Upper lobe of left lung (tissue), 6 donors: ENCODE measurements around the gene DUSP2. TPM values are rescaled to one million over a fixed set of nuclear protein-coding genes. Genes with fewer than 3 reads are reported as not detected.

Experiments
- ATAC-seq, 2 donors: fragments of 200-7000 bp; cut with Tn5 transposase; one replicate each; pipeline ENCODE4 v1.9.1; 2022; ENCODE audit warnings: mild to moderate bottlenecking in 2 of 2, moderate library complexity in 2 of 2; ENCODE audit not compliant: low FRiP score in 2 of 2
- DNase-seq, 2 donors: peaks; one replicate each; pipeline ENCODE4 v3.0.0-alpha.2; 2019 to 2020
- H3K27ac ChIP-seq, 4 donors: fragments of 200-600 bp; sonication (generic); one replicate each; pipeline ENCODE4 v1.5.1; 2016 to 2019
- H3K27me3 ChIP-seq, 4 donors: fragments of 200-600 bp; sonication (generic); one replicate each; pipeline ENCODE4 v1.5.1; 2017 to 2019
- H3K36me3 ChIP-seq, 4 donors: fragments of 200-600 bp; sonication (generic); one replicate each; pipeline ENCODE4 v1.5.1; 2016 to 2019
- H3K4me1 ChIP-seq, 4 donors: fragments of 200-600 bp; sonication (generic); one replicate each; pipeline ENCODE4 v1.5.1; 2018 to 2019
- H3K4me3 ChIP-seq, 4 donors: fragments of 200-600 bp; sonication (generic); one replicate each; pipeline ENCODE4 v1.5.1; 2017 to 2019; ENCODE audit warnings: mild to moderate bottlenecking in 2 of 4, moderate library complexity in 1 of 4
- H3K9me3 ChIP-seq, 4 donors: fragments of 200-600 bp; sonication (generic); one replicate each; pipeline ENCODE4 v1.5.1; 2018 to 2019
- EP300 ChIP-seq, 4 donors: sonication (generic); formaldehyde crosslinking; IDR thresholded peaks; one replicate each; pipeline ENCODE4 v1.5.1; 2017; ENCODE audit warnings: antibody characterized with exemption in 4 of 4, control low read depth in 2 of 4
- POLR2A ChIP-seq, 4 donors: fragments of 450-650 bp; IDR thresholded peaks; one replicate each; pipeline ENCODE4 v1.5.1; 2016 to 2017; ENCODE audit warnings: antibody characterized with exemption in 4 of 4, mild to moderate bottlenecking in 2 of 4
- POLR2AphosphoS5 ChIP-seq, 2 donors: sonication (generic); formaldehyde crosslinking; IDR thresholded peaks; one replicate each; pipeline ENCODE4 v1.5.1; 2017; ENCODE audit warnings: antibody characterized with exemption in 2 of 2
- WGBS, 2 donors: methylation state at CpG; one replicate each; pipeline ENCODE4 v1.1.5; 2017 to 2018; 5-methylcytosine and 5-hydroxymethylcytosine counted together
- total RNA-seq, 6 donors: library from RNA; depleted of rRNA in 4 of 6; stranded (reverse); fragments of >200 nt in 4 of 6; gene quantifications; one replicate each; pipeline versions ENCODE4 v1.1.0 to v1.2.1, GENCODE V29; 2016 to 2021
- TF ChIP-seq, protein P1 (sequence below), 6 experiments: fragments of 450-650 bp in 4 of 6; fragments of 200-600 bp in 2 of 6; sonication (generic) in 2 of 6; IDR thresholded peaks; one replicate each; pipeline ENCODE4 v1.5.1; 2016 to 2019; ENCODE audit warnings: antibody characterized with exemption in 6 of 6
- donor health status: DM: no; HTN: no; CAD: no; lungs with moderate emphysema.
- donor health status: DM: no; HTN: yes; CAD: no; lungs with severe emphysema.

Gene DUSP2
- total RNA-seq, 6 donors from 2014 or later, result 6.9 to 21.0 (median 12.5) TPM

DNA sequence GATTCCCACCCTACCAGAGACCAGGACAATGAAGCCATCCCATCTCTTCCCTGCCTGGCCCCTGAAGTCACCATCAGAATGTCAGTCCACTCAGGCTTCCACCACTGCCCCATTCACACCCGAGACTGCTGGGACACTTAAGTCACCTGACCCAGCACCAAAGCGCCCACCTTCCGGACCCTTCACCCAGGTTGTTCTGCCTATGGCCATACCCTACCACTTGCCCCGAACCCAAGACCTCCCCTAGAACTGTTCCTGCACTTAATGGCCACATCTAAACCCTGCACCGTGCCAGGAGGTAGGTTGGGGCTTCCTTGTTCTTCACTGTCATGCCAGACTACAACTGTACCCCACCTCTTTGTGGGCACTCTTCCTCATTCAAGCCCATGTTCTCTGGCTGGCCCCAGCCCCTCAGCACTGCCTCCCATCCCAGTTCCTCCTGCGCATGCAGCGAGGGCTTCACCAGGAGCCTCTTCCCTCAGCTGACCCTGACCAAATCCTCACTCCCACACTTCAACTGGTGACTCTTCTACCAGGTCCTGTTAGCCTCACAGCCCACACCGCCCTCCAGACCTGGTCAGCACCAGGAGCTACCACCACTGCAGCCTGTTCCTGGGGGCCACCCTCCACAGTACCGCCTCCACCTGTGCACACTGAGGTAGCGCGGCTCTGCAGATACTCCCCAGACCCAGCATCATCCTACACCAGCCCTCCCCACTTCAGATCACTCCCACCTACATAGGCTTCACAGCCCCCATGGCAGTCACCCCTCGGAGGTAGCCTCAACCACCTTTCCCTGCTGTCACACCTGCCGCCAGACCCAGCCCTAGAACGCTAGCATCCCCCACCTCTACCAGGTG, 20.6 kb downstream of the DUSP2 start:
- H3K4me1 ChIP-seq, result no peaks in the 10 kb centered on the region
- H3K36me3 ChIP-seq, result no peaks in the 10 kb centered on the region
- TF ChIP-seq EP300 (IDR thresholded peaks at IDR 0.05) (no peak), POLR2AphosphoS5 (IDR thresholded peaks at IDR 0.05) (no peak)
- DNase-seq (no peak), ATAC-seq (peak in 1 of 2 donors; percentile 4)
- 89 to 90% methylated on average over 14 of the region's 14 CpGs for WGBS, 2 donors
- no peak overlapping the region for H3K27ac ChIP-seq
- H3K4me3 ChIP-seq, result no peak overlapping the region
- H3K9me3 ChIP-seq, result no peaks in the 10 kb centered on the region
- no peaks in the 10 kb centered on the region for H3K27me3 ChIP-seq

DNA sequence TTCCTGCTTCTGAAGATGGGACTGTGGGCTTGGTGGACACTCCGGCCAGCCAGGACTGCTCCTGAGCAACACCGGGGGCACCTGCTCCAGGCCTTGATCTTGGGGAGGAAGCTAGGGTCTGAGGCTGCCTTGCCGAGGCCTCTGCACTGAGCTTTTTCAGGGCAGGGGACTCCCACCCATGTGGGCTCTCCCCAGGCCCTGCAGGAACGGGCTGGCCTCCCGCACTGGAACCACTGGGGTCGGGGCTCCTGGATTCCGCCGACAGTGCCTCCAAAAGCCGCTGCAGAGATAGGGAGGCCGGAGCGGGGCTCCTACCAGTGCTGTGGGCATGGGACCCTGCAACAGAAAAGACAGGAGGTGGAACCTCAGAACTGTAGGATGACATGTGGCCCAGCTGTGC, 21.3 kb downstream of the DUSP2 start:
- no peak for ATAC-seq
- TF ChIP-seq EP300 (IDR thresholded peaks at IDR 0.05) (no peak), POLR2A (IDR thresholded peaks at IDR 0.05) (no peak), POLR2AphosphoS5 (IDR thresholded peaks at IDR 0.05) (no peak)
- TF ChIP-seq, protein P1, sequence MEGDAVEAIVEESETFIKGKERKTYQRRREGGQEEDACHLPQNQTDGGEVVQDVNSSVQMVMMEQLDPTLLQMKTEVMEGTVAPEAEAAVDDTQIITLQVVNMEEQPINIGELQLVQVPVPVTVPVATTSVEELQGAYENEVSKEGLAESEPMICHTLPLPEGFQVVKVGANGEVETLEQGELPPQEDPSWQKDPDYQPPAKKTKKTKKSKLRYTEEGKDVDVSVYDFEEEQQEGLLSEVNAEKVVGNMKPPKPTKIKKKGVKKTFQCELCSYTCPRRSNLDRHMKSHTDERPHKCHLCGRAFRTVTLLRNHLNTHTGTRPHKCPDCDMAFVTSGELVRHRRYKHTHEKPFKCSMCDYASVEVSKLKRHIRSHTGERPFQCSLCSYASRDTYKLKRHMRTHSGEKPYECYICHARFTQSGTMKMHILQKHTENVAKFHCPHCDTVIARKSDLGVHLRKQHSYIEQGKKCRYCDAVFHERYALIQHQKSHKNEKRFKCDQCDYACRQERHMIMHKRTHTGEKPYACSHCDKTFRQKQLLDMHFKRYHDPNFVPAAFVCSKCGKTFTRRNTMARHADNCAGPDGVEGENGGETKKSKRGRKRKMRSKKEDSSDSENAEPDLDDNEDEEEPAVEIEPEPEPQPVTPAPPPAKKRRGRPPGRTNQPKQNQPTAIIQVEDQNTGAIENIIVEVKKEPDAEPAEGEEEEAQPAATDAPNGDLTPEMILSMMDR (IDR thresholded peaks at IDR 0.05), result no peak
- Histone ChIP-seq H3K36me3 (no peaks in the 10 kb centered on the region), H3K27ac (no peak overlapping the region), H3K27me3 (no peaks in the 10 kb centered on the region), H3K4me1 (no peaks in the 10 kb centered on the region), H3K9me3 (no peaks in the 10 kb centered on the region), H3K4me3 (no peak overlapping the region)
- WGBS, 2 donors, result 94% methylated on average over 11 of the region's 11 CpGs; no CpG with 5 or more reads in 1 of the 2 donors
- no peak for DNase-seq

DNA sequence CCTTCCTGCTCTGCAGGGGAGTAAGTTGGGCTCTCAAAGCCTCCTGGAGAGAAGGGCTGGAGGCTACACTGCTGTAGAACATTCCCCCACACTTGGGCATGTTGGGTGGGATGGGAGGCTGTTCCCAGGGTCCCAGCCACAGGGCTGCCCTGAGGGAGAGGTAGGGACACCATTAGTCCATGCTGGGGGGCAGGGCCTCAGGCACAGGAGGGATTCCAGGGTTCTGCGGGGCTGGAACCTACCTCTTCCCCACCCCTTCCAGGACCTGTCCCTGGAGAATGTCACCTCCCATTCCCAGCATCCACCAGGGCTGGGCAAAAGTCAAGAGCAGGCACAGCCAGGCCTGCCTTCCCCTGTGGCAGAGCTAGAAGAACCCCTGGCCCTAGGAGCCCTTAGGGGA, 21.9 kb downstream of the DUSP2 start:
- Histone ChIP-seq H3K4me1 (no peaks in the 10 kb centered on the region), H3K4me3 (no peak overlapping the region), H3K36me3 (no peaks in the 10 kb centered on the region), H3K9me3 (no peaks in the 10 kb centered on the region), H3K27ac (no peak overlapping the region), H3K27me3 (no peaks in the 10 kb centered on the region)
- DNase-seq, result no peak
- 86% methylated on average over 1 of the region's 1 CpG; no CpG with 5 or more reads in 1 of the 2 donors for whole genome bisulfite sequencing, 2 donors
- no peak for ATAC-seq
- TF ChIP-seq, protein P1 (IDR thresholded peaks at IDR 0.05), result no peak
- no peak for TF ChIP-seq POLR2AphosphoS5 (IDR thresholded peaks at IDR 0.05)
- TF ChIP-seq EP300 (IDR thresholded peaks at IDR 0.05), result no peak
- TF ChIP-seq POLR2A (IDR thresholded peaks at IDR 0.05), result no peak

DNA sequence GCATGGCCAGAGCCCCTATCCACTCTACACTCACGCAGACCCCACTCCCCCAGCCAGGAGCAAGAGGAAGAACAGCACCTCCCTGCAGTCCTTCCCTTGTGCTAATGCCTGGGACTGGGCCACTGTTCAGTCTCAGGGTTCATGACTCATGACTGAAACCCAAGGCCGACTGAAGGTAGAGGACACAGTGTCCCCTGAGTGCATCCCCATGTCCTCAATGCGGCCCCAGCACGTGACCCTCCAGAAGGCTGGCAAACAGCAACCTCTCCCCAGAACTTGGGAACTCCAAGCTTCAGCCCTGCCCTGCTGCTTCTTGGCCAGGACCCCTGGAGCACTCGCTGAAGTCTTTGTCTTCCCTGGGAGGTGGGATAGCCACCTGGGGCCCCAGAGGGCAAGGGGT, 22.8 kb downstream of the DUSP2 start:
- DNase-seq (no peak), ATAC-seq (no peak)
- Histone ChIP-seq H3K4me1 (peaks cover under 1 to 2% (median under 1%) of the 10 kb centered on the region in 4 donors), H3K36me3 (no peaks in the 10 kb centered on the region), H3K4me3 (no peak overlapping the region), H3K27ac (no peak overlapping the region), H3K9me3 (no peaks in the 10 kb centered on the region), H3K27me3 (peaks cover 0 to 8% (median 2%) of the 10 kb centered on the region in 4 donors)
- 85 to 91% methylated on average over 5 of the region's 5 CpGs for WGBS, 2 donors
- TF ChIP-seq, protein P1 (IDR thresholded peaks at IDR 0.05), result no peak
- TF ChIP-seq POLR2AphosphoS5 (IDR thresholded peaks at IDR 0.05) (no peak), POLR2A (IDR thresholded peaks at IDR 0.05) (no peak), EP300 (IDR thresholded peaks at IDR 0.05) (no peak)

DNA sequence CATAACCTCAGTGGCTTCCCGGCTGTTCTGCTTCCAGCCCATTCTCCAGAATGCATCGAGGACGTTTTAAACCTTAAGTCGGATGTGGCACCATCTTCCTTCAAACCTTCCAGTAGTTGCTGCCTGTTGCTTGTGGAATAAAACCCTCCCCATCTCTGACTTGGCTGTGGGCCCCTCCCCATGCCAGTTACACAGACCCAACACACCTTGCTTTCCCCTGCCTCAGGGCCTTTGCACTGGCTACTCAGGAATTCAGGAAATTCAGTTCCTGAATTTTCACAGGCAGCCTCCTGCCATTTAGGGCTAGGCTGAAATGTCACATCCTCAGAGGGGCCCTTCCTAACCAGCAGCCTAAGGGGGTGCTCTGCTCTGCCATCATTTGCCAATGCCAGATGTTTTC, 23.8 kb downstream of the DUSP2 start:
- ATAC-seq, result no peak
- 87 to 90% methylated on average over 4 of the region's 4 CpGs for WGBS, 2 donors

More for the DNA sequence above, 23.8 kb downstream of the DUSP2 start:
- Histone ChIP-seq H3K4me1 (peaks cover 4 to 11% (median 7%) of the 10 kb centered on the region in 4 donors), H3K36me3 (no peaks in the 10 kb centered on the region), H3K27me3 (peaks cover 0 to 16% (median 6%) of the 10 kb centered on the region in 4 donors), H3K27ac (no peak overlapping the region), H3K4me3 (no peak overlapping the region), H3K9me3 (no peaks in the 10 kb centered on the region)
- no peak for DNase-seq
- TF ChIP-seq POLR2A (IDR thresholded peaks at IDR 0.05) (no peak), POLR2AphosphoS5 (IDR thresholded peaks at IDR 0.05) (no peak), EP300 (IDR thresholded peaks at IDR 0.05) (no peak)
- TF ChIP-seq, protein P1 (IDR thresholded peaks at IDR 0.05), result no peak
